NCI-H1092 (cell line): ENCODE measurements around the gene ERAP2.

Experiments used
- DNase-seq: peaks from one replicate; lab custom pipeline; 2025; lab: John Stamatoyannopoulos, UW

The ERAP2 gene

DNA sequence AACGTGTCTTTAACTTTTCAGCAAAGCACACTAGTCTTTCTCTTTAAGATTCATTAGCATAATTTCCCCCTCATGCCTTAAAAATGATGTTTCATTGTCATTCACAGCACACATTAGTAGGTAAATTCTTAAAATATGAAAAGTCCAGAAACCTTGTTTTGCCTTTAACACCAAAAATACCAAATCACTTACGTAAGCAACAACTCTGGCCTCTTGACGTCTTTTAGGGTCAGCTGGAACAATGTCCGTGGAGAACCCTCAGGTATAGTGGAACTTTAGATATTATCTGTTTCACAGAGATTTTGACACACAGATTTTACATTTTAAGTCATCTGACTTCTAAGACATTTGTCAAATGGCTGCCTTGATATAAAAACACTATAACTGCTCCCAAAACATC lies 90.5 kb downstream of the ERAP2 start:
- no peak for DNase-seq

DNA sequence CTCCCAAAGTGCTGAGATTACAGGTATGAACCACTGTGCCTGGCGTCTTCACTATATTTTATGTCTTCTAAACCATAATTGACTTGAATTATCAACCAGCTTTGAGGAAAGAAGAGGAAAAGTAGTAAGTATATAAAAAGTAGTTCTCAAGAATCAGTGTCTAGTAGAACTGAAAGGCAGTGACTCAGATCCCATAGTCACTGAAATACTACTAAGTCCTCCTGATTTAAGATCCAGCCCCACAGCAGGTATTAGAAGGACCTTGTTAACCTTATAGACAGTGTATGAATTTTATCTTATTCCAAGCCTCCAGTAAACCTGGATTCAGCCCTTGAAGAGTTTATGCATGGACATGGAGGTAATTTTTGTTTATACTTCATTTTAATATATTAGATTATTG lies 91.1 kb downstream of the ERAP2 start:
- DNase-seq, result no peak

DNA sequence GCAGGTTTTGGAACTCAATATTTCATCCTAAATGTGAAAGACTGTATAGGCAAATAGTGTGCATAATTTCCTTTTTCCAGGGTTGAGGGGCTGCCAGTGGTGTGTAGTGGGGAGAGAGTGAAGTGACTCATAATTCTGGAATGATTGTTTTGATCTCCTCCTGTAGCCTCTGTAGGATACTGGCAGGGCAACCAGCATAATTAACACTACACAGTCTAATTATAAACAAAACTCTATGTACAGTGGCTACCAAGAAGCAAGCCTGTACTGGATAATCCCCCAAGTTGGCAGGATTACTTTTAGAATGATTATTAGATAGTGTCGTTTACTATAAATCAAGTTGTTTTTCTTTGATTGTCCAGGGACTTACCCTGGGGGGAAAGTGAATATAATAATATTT lies 91.8 kb downstream of the ERAP2 start:
- no peak for DNase-seq

DNA sequence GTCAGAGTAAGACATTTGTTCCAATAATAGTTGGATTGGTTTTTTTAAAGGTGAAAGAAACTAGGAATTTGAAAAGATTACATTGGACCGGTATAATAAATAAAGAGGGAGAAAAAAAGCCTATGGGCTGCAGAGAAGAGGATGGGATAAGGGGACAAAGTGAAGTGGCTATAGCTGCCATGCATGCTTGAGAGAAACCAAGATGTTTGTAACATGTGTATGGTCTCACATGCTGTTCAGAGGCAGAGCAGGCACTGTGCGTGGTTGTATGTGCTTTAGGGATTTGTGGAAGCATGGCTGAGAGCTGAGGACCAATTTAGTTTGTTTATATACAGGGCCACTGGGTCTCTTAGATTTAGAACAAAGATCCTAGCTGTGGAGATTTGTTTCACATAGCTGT lies 92.3 kb downstream of the ERAP2 start:
- no peak for DNase-seq
